PC-3 (cell line): ENCODE measurements around the gene USP46.

ENCODE experiments used
- EZH2 ChIP-seq: fragments of 300-600 bp; sonication (generic); IDR thresholded peaks from one replicate; pipeline ENCODE4 v1.6.1; 2017; ENCODE audit warnings: antibody characterized with exemption, mild to moderate bottlenecking, low read length; ENCODE audit not compliant: unreplicated experiment
- TF ChIP-seq, protein P1 (sequence below): fragments of 300-600 bp; sonication (generic); conservative IDR thresholded peaks from 2 replicates; pipeline ENCODE4 v1.5.1; 2017; ENCODE audit warnings: antibody characterized with exemption, low read depth, mild to moderate bottlenecking, low read length

DNA sequence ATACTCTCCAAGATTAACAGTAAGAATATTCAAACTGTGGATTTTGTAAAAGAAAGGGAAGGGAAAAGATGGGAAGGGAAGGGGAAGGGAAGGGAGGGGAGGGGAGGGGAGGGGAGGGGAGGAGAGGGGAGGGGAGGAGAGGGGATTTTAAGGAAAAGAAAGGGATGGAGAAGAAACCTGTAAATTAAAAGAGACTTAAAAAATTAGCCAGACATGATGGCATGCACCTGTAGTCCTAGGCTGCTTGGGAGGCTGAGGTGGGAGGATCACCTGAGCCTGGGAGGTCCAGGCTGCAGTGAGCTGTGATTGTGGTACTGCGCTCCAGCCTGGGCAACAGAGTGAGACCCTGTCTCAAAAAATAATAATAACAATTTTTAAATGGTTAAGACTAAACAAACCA, 83.7 kb downstream of the USP46 start:
- TF ChIP-seq, protein P1, sequence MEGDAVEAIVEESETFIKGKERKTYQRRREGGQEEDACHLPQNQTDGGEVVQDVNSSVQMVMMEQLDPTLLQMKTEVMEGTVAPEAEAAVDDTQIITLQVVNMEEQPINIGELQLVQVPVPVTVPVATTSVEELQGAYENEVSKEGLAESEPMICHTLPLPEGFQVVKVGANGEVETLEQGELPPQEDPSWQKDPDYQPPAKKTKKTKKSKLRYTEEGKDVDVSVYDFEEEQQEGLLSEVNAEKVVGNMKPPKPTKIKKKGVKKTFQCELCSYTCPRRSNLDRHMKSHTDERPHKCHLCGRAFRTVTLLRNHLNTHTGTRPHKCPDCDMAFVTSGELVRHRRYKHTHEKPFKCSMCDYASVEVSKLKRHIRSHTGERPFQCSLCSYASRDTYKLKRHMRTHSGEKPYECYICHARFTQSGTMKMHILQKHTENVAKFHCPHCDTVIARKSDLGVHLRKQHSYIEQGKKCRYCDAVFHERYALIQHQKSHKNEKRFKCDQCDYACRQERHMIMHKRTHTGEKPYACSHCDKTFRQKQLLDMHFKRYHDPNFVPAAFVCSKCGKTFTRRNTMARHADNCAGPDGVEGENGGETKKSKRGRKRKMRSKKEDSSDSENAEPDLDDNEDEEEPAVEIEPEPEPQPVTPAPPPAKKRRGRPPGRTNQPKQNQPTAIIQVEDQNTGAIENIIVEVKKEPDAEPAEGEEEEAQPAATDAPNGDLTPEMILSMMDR, result no peak
- TF ChIP-seq EZH2, result no peak
